Large intestine (tissue), 3 donors: ENCODE data around the gene GUCY1A2. TPM values are rescaled to one million over a fixed set of nuclear protein-coding genes. Genes with fewer than 3 reads are reported as not detected.
"Not testable (repeated sequence)": the region's sequence is repeated elsewhere in the genome, so short reads cannot be mapped to it uniquely, and the experiment has no call there.

Experiments used
- DNase-seq, 2 donors: peaks; one replicate each; pipeline versions ENCODE4 v3.0.0 to v3.0.0-alpha.2; 2013
- H3K27ac ChIP-seq: one replicate; pipeline ENCODE4 v1.5.1; 2013; ENCODE audit warnings: low read length
- H3K27me3 ChIP-seq: 2 replicates; pipeline ENCODE4 v1.6.1; 2013; ENCODE audit warnings: low read length; ENCODE audit not compliant: control insufficient read depth, insufficient read depth
- H3K36me3 ChIP-seq: 2 replicates; pipeline ENCODE4 v1.6.1; 2013; ENCODE audit warnings: low read length; ENCODE audit not compliant: control insufficient read depth, insufficient read depth
- H3K4me1 ChIP-seq: one replicate; pipeline ENCODE4 v1.6.1; 2013; ENCODE audit warnings: low read length; ENCODE audit not compliant: control insufficient read depth, insufficient read depth
- H3K4me3 ChIP-seq: one replicate; pipeline ENCODE4 v1.5.1; 2013; ENCODE audit warnings: low read length
- H3K9me3 ChIP-seq: one replicate; pipeline ENCODE4 v1.6.1; 2013; ENCODE audit warnings: mild to moderate bottlenecking, low read depth, low read length, moderate library complexity; ENCODE audit not compliant: control insufficient read depth
- WGBS: methylation state at CpG from one replicate; pipeline ENCODE4 v1.1.5; 2013; ENCODE audit warnings: low lambda C conversion rate; ENCODE audit not compliant: insufficient coverage; 5-methylcytosine and 5-hydroxymethylcytosine counted together
- polyA plus RNA-seq: library from polyadenylated mRNA; unstranded; fragments of 120-200 nt; gene quantifications from one replicate; pipeline ENCODE4 v1.2.1, GENCODE V29; 2013

GUCY1A2 gene
- polyA plus RNA-seq, 1 donor: 4.0 TPM

DNA sequence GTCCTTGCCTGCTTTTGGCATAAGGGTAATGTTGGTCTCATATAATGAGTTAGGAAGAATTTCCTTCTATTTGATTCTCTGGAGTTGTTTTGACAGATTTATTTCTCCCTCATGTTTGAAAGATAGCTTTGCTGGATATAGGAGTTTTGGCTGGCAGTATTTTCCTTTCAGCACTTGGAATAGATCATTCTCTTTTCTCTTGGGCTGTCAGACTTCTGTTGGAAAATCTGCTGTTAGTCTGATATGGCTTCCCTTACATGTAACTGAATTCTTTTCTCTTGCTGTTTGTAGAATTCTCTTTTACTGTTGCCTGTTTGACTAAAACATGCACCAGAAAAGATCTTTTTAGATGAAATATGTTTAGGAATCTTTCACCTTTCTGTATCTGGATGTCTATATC lies 165.5 kb downstream of the GUCY1A2 start:
- Histone ChIP-seq H3K4me1 (no peaks in the 10 kb centered on the region), H3K27ac (no peak overlapping the region), H3K27me3 (no peaks in the 10 kb centered on the region), H3K4me3 (no peak overlapping the region), H3K36me3 (no peaks in the 10 kb centered on the region), H3K9me3 (peaks cover 3% of the 10 kb centered on the region)
- no peak for DNase-seq

DNA sequence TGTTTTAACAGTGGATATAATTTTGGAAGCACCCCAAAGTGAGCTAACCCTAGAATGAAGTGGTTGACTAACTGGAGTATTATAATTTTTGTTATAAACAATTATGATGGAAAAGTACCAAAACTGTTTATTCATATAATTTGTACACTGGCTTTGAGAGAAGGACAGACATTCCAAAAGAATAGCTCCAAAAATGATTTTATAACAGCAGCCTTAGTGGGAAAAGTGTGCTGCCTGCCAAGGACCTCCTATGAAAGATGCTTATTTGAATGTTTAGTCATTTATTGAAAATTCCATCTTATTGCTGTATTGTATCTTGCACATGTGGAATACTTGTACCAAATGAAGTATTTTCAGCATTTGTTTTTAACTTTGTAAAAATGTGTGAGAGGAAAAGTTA lies 169.8 kb downstream of the GUCY1A2 start:
- no peak overlapping the region for H3K27ac ChIP-seq
- H3K4me1 ChIP-seq: no peaks in the 10 kb centered on the region
- no peaks in the 10 kb centered on the region for H3K27me3 ChIP-seq
- DNase-seq: no peak
- H3K9me3 ChIP-seq: no peaks in the 10 kb centered on the region
- no peaks in the 10 kb centered on the region for H3K36me3 ChIP-seq
- no peak overlapping the region for H3K4me3 ChIP-seq

DNA sequence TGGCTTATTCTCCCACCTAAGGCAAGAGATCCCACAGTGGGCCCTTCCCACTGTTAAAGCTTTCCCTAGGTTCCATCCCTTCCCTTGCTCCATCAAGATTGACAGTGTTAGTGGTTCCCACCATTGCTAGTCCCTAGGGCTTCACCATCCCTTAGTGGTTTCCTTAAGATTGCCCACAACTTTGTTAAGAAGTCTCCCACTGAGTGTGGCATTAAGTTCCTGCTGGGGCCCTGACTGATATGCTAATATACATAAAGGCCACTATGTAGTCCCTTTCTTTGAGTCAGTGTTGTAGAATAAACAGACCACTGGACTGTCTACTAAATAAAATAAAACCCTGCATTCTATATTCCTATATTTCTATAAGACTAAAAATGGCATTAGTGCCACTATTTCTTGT lies 176.1 kb downstream of the GUCY1A2 start:
- DNase-seq: no peak

GRCh38 chr11:106840947-106841346 lies 177.3 kb downstream of the GUCY1A2 start:
- 60% methylated on average over 1 of the region's 3 CpGs for WGBS
- Histone ChIP-seq H3K27me3 (no peaks in the 10 kb centered on the region), H3K4me1 (no peaks in the 10 kb centered on the region), H3K4me3 (no peak overlapping the region), H3K9me3 (no peaks in the 10 kb centered on the region), H3K27ac (no peak overlapping the region), H3K36me3 (no peaks in the 10 kb centered on the region)
- no peak for DNase-seq

More for the DNA sequence above, 176.1 kb downstream of the GUCY1A2 start:
- no peaks in the 10 kb centered on the region for H3K27me3 ChIP-seq
- H3K4me1 ChIP-seq: no peaks in the 10 kb centered on the region
- no peaks in the 10 kb centered on the region for H3K36me3 ChIP-seq
- no peaks in the 10 kb centered on the region for H3K9me3 ChIP-seq
- no peak overlapping the region for H3K27ac ChIP-seq
- H3K4me3 ChIP-seq: no peak overlapping the region

DNA sequence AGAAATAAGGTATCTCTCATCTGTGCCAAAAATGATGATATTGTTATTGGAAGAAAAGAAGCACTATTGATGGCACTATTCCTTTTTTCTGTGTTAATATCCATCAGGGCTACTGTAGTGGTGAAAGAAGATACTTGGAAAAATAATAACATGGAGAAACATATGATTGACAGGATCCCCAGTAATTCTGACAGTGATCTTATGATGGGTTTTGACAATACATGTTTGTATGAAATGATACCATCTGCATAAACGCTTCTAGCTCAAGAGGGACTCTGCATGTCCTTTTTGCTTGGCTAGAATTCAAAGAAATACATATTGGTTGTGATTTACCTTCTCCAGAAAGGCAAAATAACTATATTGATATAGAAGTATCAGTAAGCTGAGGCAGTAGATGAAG lies 178.1 kb downstream of the GUCY1A2 start:
- no peaks in the 10 kb centered on the region for H3K4me1 ChIP-seq
- DNase-seq: no peak
- H3K4me3 ChIP-seq: no peak overlapping the region
- no CpG with 5 or more reads among the region's 1 CpG for WGBS
- no peaks in the 10 kb centered on the region for H3K36me3 ChIP-seq
- no peaks in the 10 kb centered on the region for H3K27me3 ChIP-seq
- no peak overlapping the region for H3K27ac ChIP-seq
- no peaks in the 10 kb centered on the region for H3K9me3 ChIP-seq

- no peak overlapping the region for H3K4me3 ChIP-seq
- H3K27me3 ChIP-seq: no peaks in the 10 kb centered on the region
- no peaks in the 10 kb centered on the region for H3K4me1 ChIP-seq
- WGBS: 80% methylated on average over 1 of the region's 2 CpGs
- no peaks in the 10 kb centered on the region for H3K36me3 ChIP-seq
- DNase-seq: no peak
- no peaks in the 10 kb centered on the region for H3K9me3 ChIP-seq
- H3K27ac ChIP-seq: no peak overlapping the region
Observed at GRCh38 chr11:106834567-106834966, 183.7 kb downstream of the GUCY1A2 start.

- no peak for DNase-seq
- WGBS: 83% methylated on average over 2 of the region's 5 CpGs
- Histone ChIP-seq H3K4me1 (no peaks in the 10 kb centered on the region), H3K36me3 (no peaks in the 10 kb centered on the region), H3K4me3 (no peak overlapping the region), H3K27ac (no peak overlapping the region), H3K9me3 (peaks cover 5% of the 10 kb centered on the region), H3K27me3 (no peaks in the 10 kb centered on the region)
Observed at GRCh38 chr11:106828976-106829375, 189.3 kb downstream of the GUCY1A2 start.

DNA sequence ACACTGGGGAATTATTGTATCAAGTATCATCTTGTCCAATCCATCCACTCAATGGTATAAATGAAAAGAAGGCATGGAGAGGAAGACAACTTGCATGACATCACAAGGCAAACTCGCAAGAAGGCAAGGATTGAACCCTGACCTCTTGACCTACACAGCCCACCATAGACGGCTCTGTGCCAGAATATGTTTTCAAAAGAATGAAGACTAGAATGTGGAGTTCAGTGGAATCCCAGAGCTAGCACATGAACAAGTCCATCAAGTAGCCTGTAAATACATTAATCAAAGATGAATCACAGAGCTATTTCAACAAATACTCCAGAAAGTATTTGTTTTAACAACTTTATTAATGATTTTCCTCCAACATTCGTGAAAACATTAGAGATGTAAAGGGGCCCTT lies 189.7 kb downstream of the GUCY1A2 start:
- WGBS: 86% methylated on average over 1 of the region's 3 CpGs
- no peak for DNase-seq
- H3K27ac ChIP-seq: no peak overlapping the region
- H3K27me3 ChIP-seq: no peaks in the 10 kb centered on the region
- no peaks in the 10 kb centered on the region for H3K36me3 ChIP-seq
- no peak overlapping the region for H3K4me3 ChIP-seq
- peaks cover 5% of the 10 kb centered on the region for H3K9me3 ChIP-seq
- no peaks in the 10 kb centered on the region for H3K4me1 ChIP-seq

- Histone ChIP-seq H3K27me3 (no peaks in the 10 kb centered on the region), H3K36me3 (no peaks in the 10 kb centered on the region), H3K9me3 (peaks cover 5% of the 10 kb centered on the region), H3K4me3 (no peak overlapping the region), H3K27ac (no peak overlapping the region), H3K4me1 (no peaks in the 10 kb centered on the region)
- DNase-seq: no peak
- no CpG with 5 or more reads among the region's 21 CpGs for WGBS
Observed at GRCh38 chr11:106827687-106828086, 190.6 kb downstream of the GUCY1A2 start.

GRCh38 chr11:106826558-106826957 lies 191.7 kb downstream of the GUCY1A2 start:
- not testable (repeated sequence) for H3K36me3 ChIP-seq, H3K27me3 ChIP-seq

GRCh38 chr11:106821826-106822225 lies 196.4 kb downstream of the GUCY1A2 start:
- Histone ChIP-seq H3K9me3 (no peaks in the 10 kb centered on the region), H3K4me3 (no peak overlapping the region)
- WGBS: 92% methylated on average over 2 of the region's 2 CpGs

More at GRCh38 chr11:106826558-106826957, 191.7 kb downstream of the GUCY1A2 start:
- not testable (repeated sequence) for H3K4me3 ChIP-seq, H3K4me1 ChIP-seq, H3K27ac ChIP-seq, H3K9me3 ChIP-seq, DNase-seq
- WGBS: 100% methylated on average over 1 of the region's 3 CpGs

More at GRCh38 chr11:106821826-106822225, 196.4 kb downstream of the GUCY1A2 start:
- no peaks in the 10 kb centered on the region for H3K36me3 ChIP-seq
- H3K4me1 ChIP-seq: no peaks in the 10 kb centered on the region
- no peaks in the 10 kb centered on the region for H3K27me3 ChIP-seq
- no peak overlapping the region for H3K27ac ChIP-seq
- DNase-seq: no peak
